WTC11 (cell line): ENCODE measurements around the gene GLB1L3. TPM values are rescaled to one million over a fixed set of nuclear protein-coding genes. Genes with fewer than 3 reads are reported as not detected.
A peak's percentile ranks its signal among the peaks of the same experiment; 100 is the strongest.

Source experiments
- ATAC-seq: fragments of 200-7000 bp; cut with Tn5 transposase; 2 replicates; pipeline ENCODE4 v1.10.0; 2021; ENCODE audit warnings: mild to moderate bottlenecking, moderate library complexity
- CTCF ChIA-PET: fragments of 300-600 bp; sonication (Branson Sonifier 250); formaldehyde crosslinking; loops from one replicate; lab custom pipeline; 2021; ENCODE audit warnings: antibody characterized with exemption; lab: Charles Lee
- POLR2A ChIA-PET: fragments of 350-600 bp; sonication (Branson Sonifier 250); formaldehyde crosslinking; loops from one replicate; lab custom pipeline; 2021; ENCODE audit warnings: antibody characterized with exemption; lab: Charles Lee
- DNase-seq: peaks from one replicate; pipeline ENCODE4 v3.0.0; 2021; ENCODE audit warnings: low spot score
- H3K27ac Mint-ChIP-seq: 2 replicates; pipeline ENCODE4 v1.8.0; 2021; ENCODE audit warnings: mixed read lengths
- H3K27me3 Mint-ChIP-seq: 2 replicates; pipeline ENCODE4 v1.8.0; 2021; ENCODE audit warnings: low read depth, mild to moderate bottlenecking, moderate library complexity, mixed read lengths
- H3K36me3 Mint-ChIP-seq: 2 replicates; pipeline ENCODE4 v1.8.0; 2021; ENCODE audit warnings: mixed read lengths
- H3K4me1 Mint-ChIP-seq: 2 replicates; pipeline ENCODE4 v1.8.0; 2022; ENCODE audit warnings: mixed read lengths
- H3K4me3 Mint-ChIP-seq: 2 replicates; pipeline ENCODE4 v1.8.0; 2021; ENCODE audit warnings: mild to moderate bottlenecking, moderate library complexity, mixed read lengths
- H3K9me3 Mint-ChIP-seq: 2 replicates; pipeline ENCODE4 v1.8.0; 2021; ENCODE audit warnings: mixed read lengths
- AFF4 ChIP-seq: sonication (generic); formaldehyde crosslinking; IDR thresholded peaks from 2 replicates; pipeline ENCODE4 v1.8.1; 2023; ENCODE audit warnings: mild to moderate bottlenecking, missing genetic modification reagents, borderline replicate concordance
- CREB1 ChIP-seq: sonication (generic); formaldehyde crosslinking; IDR thresholded peaks from 2 replicates; pipeline ENCODE4 v1.8.0; 2023; ENCODE audit warnings: mild to moderate bottlenecking, missing genetic modification reagents
- E2F1 ChIP-seq: sonication (generic); formaldehyde crosslinking; IDR thresholded peaks from 2 replicates; pipeline ENCODE4 v1.8.0; 2022; ENCODE audit warnings: mild to moderate bottlenecking, missing genetic modification reagents
- ETV6 ChIP-seq: sonication (generic); formaldehyde crosslinking; IDR thresholded peaks from 2 replicates; pipeline ENCODE4 v1.8.1; 2022; ENCODE audit warnings: mild to moderate bottlenecking, missing genetic modification reagents
- FOXK1 ChIP-seq: sonication (generic); formaldehyde crosslinking; IDR thresholded peaks from 2 replicates; pipeline ENCODE4 v1.8.0; 2022; ENCODE audit warnings: mild to moderate bottlenecking, moderate library complexity, missing genetic modification reagents
- FOXP4 ChIP-seq: sonication (generic); formaldehyde crosslinking; IDR thresholded peaks from 2 replicates; pipeline ENCODE4 v1.8.0; 2022; ENCODE audit warnings: mild to moderate bottlenecking, missing genetic modification reagents
- NR1H2 ChIP-seq: sonication (generic); formaldehyde crosslinking; IDR thresholded peaks from 2 replicates; pipeline ENCODE4 v1.9.0; 2021; ENCODE audit warnings: mild to moderate bottlenecking, moderate library complexity, missing genetic modification reagents
- SP1 ChIP-seq: sonication (generic); formaldehyde crosslinking; conservative IDR thresholded peaks from 2 replicates; pipeline ENCODE4 v1.8.1; 2022; ENCODE audit warnings: missing genetic modification reagents
- STAT6 ChIP-seq: sonication (generic); formaldehyde crosslinking; conservative IDR thresholded peaks from 2 replicates; pipeline ENCODE4 v1.8.1; 2023; ENCODE audit warnings: mild to moderate bottlenecking, low read depth, missing genetic modification reagents, moderate library complexity
- TCF7 ChIP-seq: sonication (generic); formaldehyde crosslinking; IDR thresholded peaks from 2 replicates; pipeline ENCODE4 v1.8.0; 2022; ENCODE audit warnings: mild to moderate bottlenecking, low read depth, missing genetic modification reagents, moderate library complexity
- TEAD1 ChIP-seq: sonication (generic); formaldehyde crosslinking; IDR thresholded peaks from 2 replicates; pipeline ENCODE4 v1.8.0; 2022; ENCODE audit warnings: mild to moderate bottlenecking, missing genetic modification reagents
- USF2 ChIP-seq: sonication (generic); formaldehyde crosslinking; IDR thresholded peaks from 2 replicates; pipeline ENCODE4 v1.8.1; 2023; ENCODE audit warnings: mild to moderate bottlenecking, missing genetic modification reagents, moderate library complexity
- ZMAT4 ChIP-seq: fragments of 250-450 bp; sonication (Bioruptor Pico); IDR thresholded peaks from 2 replicates; pipeline ENCODE4 v1.9.0; 2021; ENCODE audit warnings: mild to moderate bottlenecking
- ZNF219 ChIP-seq: sonication (generic); formaldehyde crosslinking; IDR thresholded peaks from 2 replicates; pipeline ENCODE4 v1.8.0; 2023; ENCODE audit warnings: missing genetic modification reagents, mild to moderate bottlenecking, borderline replicate concordance
- ZNF532 ChIP-seq: fragments of 250-450 bp; sonication (Bioruptor Pico); IDR thresholded peaks from 2 replicates; pipeline ENCODE4 v1.9.0; 2021; ENCODE audit warnings: mild to moderate bottlenecking, borderline replicate concordance
- ZNF671 ChIP-seq: fragments of 250-450 bp; sonication (Bioruptor Pico); IDR thresholded peaks from 2 replicates; pipeline ENCODE4 v1.8.0; 2021; ENCODE audit warnings: mild to moderate bottlenecking
- ZSCAN18 ChIP-seq: fragments of 250-450 bp; sonication (Bioruptor Pico); IDR thresholded peaks from 2 replicates; pipeline ENCODE4 v2.1.2; 2022; ENCODE audit warnings: mild to moderate bottlenecking, moderate library complexity
- total RNA-seq: library from RNA; stranded (reverse); gene quantifications from 3 replicates; pipeline ENCODE4 v1.2.3, GENCODE V29; 2021

GLB1L3 gene
- total RNA-seq, 1 experiment from 2014 or later, result 50.2 TPM

GRCh38 chr11:134360050-134360835 is 84.1 kb downstream of the GLB1L3 start:
- peak; percentile 93 for ATAC-seq
- Mint-ChIP-seq H3K4me1 (peaks cover 15% of the 10 kb centered on the region), H3K9me3 (no peaks in the 10 kb centered on the region), H3K27me3 (peaks cover 12% of the 10 kb centered on the region), H3K4me3 (no peak overlapping the region), H3K36me3 (no peaks in the 10 kb centered on the region), H3K27ac (no peak overlapping the region)
- CTCF ChIA-PET, result interaction anchor here (0.6 to 1.5 kb wide), 4 partner anchors 10 to 226 kb away, joined by 4 to 6 read pairs (median 4); no protein-coding TSS in a partner anchor
- DNase-seq, result peak; percentile 96
- POLR2A ChIA-PET, result no interaction called here
- TF ChIP-seq USF2 (CRISPR knock-in tag), result no peak
- TF ChIP-seq ZNF532 (CRISPR knock-in tag), result peak; percentile 82; the same call in 1 of the 2 replicates
- TF ChIP-seq FOXP4 (CRISPR knock-in tag), result no peak; the same call in 1 of the 2 replicates
- no peak for TF ChIP-seq STAT6
- TF ChIP-seq CREB1, result 0 out of 2 replicates have a peak, but pooled peaks have one; percentile 16
- peak; percentile 69; the same call in 1 of the 2 replicates for TF ChIP-seq ETV6
- TF ChIP-seq ZMAT4 (CRISPR knock-in tag), result no peak
- no peak for TF ChIP-seq ZNF671 (CRISPR knock-in tag)
- 0 out of 2 replicates have a peak, but pooled peaks have one; percentile 57 for TF ChIP-seq E2F1 (CRISPR knock-in tag)
- no peak for TF ChIP-seq AFF4
- peak; percentile 71 for TF ChIP-seq TEAD1 (CRISPR knock-in tag)
- peak; percentile 50; the same call in 1 of the 2 replicates for TF ChIP-seq FOXK1 (CRISPR knock-in tag)
- TF ChIP-seq SP1 (CRISPR knock-in tag), result peak; percentile 72
- no peak for TF ChIP-seq TCF7
- no peak for TF ChIP-seq ZNF219
- 0 out of 2 replicates have a peak, but pooled peaks have one; percentile 21 for TF ChIP-seq NR1H2 (CRISPR knock-in tag)
- no peak for TF ChIP-seq ZSCAN18 (CRISPR knock-in tag)
